Natural killer cell (primary cell): ENCODE measurements around the gene FBXO42. TPM values are rescaled to one million over a fixed set of nuclear protein-coding genes. Genes with fewer than 3 reads are reported as not detected.

Experiments used
- ATAC-seq, 3 donors: fragments of 150-1000 bp in 2 of 3; fragments of 200-7000 bp in 1 of 3; cut with Tn5 transposase; 1 replicate in 1 of 3; 2 replicates in 2 of 3; pipeline ENCODE4 v1.10.0; 2021; ENCODE audit warnings: mild to moderate bottlenecking in 2 of 3, moderate library complexity in 2 of 3
- DNase-seq, 2 donors: peaks; one replicate each; pipeline versions ENCODE4 v3.0.0 to v3.0.0-alpha.2; 2013 to 2021; ENCODE audit warnings: mixed read lengths in 1 of 2
- H3K27ac ChIP-seq: one replicate; pipeline ENCODE4 v1.5.1; 2013; ENCODE audit warnings: mild to moderate bottlenecking, low read length
- H3K27me3 ChIP-seq: one replicate; pipeline ENCODE4 v1.6.1; 2013; ENCODE audit warnings: low read length; ENCODE audit not compliant: control insufficient read depth, insufficient read depth
- H3K36me3 ChIP-seq: one replicate; pipeline ENCODE4 v1.6.1; 2013; ENCODE audit warnings: low read length; ENCODE audit not compliant: control insufficient read depth, insufficient read depth
- H3K4me1 ChIP-seq: one replicate; pipeline ENCODE4 v1.6.1; 2013; ENCODE audit warnings: low read length; ENCODE audit not compliant: control insufficient read depth, insufficient read depth
- H3K4me3 ChIP-seq: one replicate; pipeline ENCODE4 v1.5.1; 2013; ENCODE audit warnings: low read length
- H3K9me3 ChIP-seq: one replicate; pipeline ENCODE4 v1.6.1; 2013; ENCODE audit warnings: low read length; ENCODE audit not compliant: control insufficient read depth, insufficient read depth
- H3K27ac Mint-ChIP-seq, 2 donors: one replicate each; pipeline ENCODE4 v1.8.0; 2022; ENCODE audit warnings: mild to moderate bottlenecking in 2 of 2, mixed read lengths in 2 of 2, moderate library complexity in 1 of 2
- H3K27me3 Mint-ChIP-seq, 2 donors: one replicate each; pipeline ENCODE4 v1.8.0; 2022; ENCODE audit warnings: low read depth in 2 of 2, mixed read lengths in 2 of 2
- H3K36me3 Mint-ChIP-seq: one replicate; pipeline ENCODE4 v1.8.0; 2022; ENCODE audit warnings: mixed read lengths
- H3K4me1 Mint-ChIP-seq, 2 donors: one replicate each; pipeline ENCODE4 v1.8.0; 2022; ENCODE audit warnings: mixed read lengths in 2 of 2
- H3K4me3 Mint-ChIP-seq: one replicate; pipeline ENCODE4 v1.8.0; 2022; ENCODE audit warnings: mild to moderate bottlenecking, moderate library complexity, mixed read lengths
- H3K9me3 Mint-ChIP-seq, 2 donors: one replicate each; pipeline ENCODE4 v1.8.0; 2022; ENCODE audit warnings: mixed read lengths in 2 of 2
- CTCF ChIP-seq: fragments of 200-600 bp; IDR thresholded peaks from one replicate; pipeline ENCODE4 v1.8.0; 2022; ENCODE audit warnings: antibody characterized with exemption
- WGBS: methylation state at CpG from one replicate; pipeline ENCODE4 v1.1.7; 2013; ENCODE audit warnings: missing lambda C conversion rate; ENCODE audit not compliant: insufficient coverage; 5-methylcytosine and 5-hydroxymethylcytosine counted together
- intact Hi-C: fragments of 100-400 bp; cut with micrococcal nuclease; formaldehyde crosslinking; loops from one replicate; pipeline ENCODE4 v1.14.2; 2022
- total RNA-seq, 4 donors: library from RNA; stranded (reverse); fragments of 120-200 nt in 1 of 4; gene quantifications; one replicate each; pipeline versions ENCODE4 v1.2.3 to v1.2.4, GENCODE V29; 2013 to 2022

Gene FBXO42
- total RNA-seq, 3 donors from 2014 or later (not counting 1 experiment from before 2014, with no cell fraction given) = 19.5 to 24.5 (median 24.1) TPM

- 84% methylated on average over 10 of the region's 10 CpGs for WGBS
- DNase-seq (no peak), ATAC-seq (no peak)
- intact Hi-C loops = no loop called here
- H3K4me3 Mint-ChIP-seq = no peak overlapping the region
- peaks cover 11 to 21% of the 10 kb centered on the region in 2 donors for H3K4me1 Mint-ChIP-seq
- Histone ChIP-seq H3K9me3 (no peaks in the 10 kb centered on the region), H3K4me1 (peaks cover 25% of the 10 kb centered on the region), H3K4me3 (no peak overlapping the region), H3K27me3 (no peaks in the 10 kb centered on the region), H3K27ac (no peak overlapping the region), H3K36me3 (no peaks in the 10 kb centered on the region)
- no peaks in the 10 kb centered on the region for H3K27me3 Mint-ChIP-seq
- no peak overlapping the region for H3K27ac Mint-ChIP-seq
- no peaks in the 10 kb centered on the region for H3K36me3 Mint-ChIP-seq
- no peaks in the 10 kb centered on the region for H3K9me3 Mint-ChIP-seq
- no peak for TF ChIP-seq CTCF
Measured at GRCh38 chr1:16241221-16241708, 111.0 kb downstream of the FBXO42 start.

- no peaks in the 10 kb centered on the region for H3K27me3 Mint-ChIP-seq
- no peaks in the 10 kb centered on the region for H3K9me3 Mint-ChIP-seq
- H3K4me1 Mint-ChIP-seq = peaks cover 15 to 30% of the 10 kb centered on the region in 2 donors
- ATAC-seq (no peak), DNase-seq (no peak)
- Histone ChIP-seq H3K4me3 (no peak overlapping the region), H3K27me3 (no peaks in the 10 kb centered on the region), H3K9me3 (no peaks in the 10 kb centered on the region), H3K4me1 (peaks cover 30% of the 10 kb centered on the region), H3K36me3 (no peaks in the 10 kb centered on the region), H3K27ac (no peak overlapping the region)
- intact Hi-C loops = no loop called here
- 88% methylated on average over 2 of the region's 2 CpGs for WGBS
- H3K4me3 Mint-ChIP-seq = no peak overlapping the region
- peak overlapping the region in 1 of 2 donors; percentile 42 for H3K27ac Mint-ChIP-seq
- no peaks in the 10 kb centered on the region for H3K36me3 Mint-ChIP-seq
- no peak for TF ChIP-seq CTCF
Measured at GRCh38 chr1:16239972-16240491, 112.2 kb downstream of the FBXO42 start.

- intact Hi-C loops = loop anchor here (2.0 kb wide), 1 partner anchor 31 kb away; no protein-coding TSS in a partner anchor
- DNase-seq = no peak
- no peak for ATAC-seq
- no peaks in the 10 kb centered on the region for H3K9me3 Mint-ChIP-seq
- no peak for TF ChIP-seq CTCF
- peaks cover 15 to 28% of the 10 kb centered on the region in 2 donors for H3K4me1 Mint-ChIP-seq
- H3K4me3 Mint-ChIP-seq = peak overlapping the region; percentile 94
- H3K27ac ChIP-seq = peak overlapping the region; percentile 88
- no peaks in the 10 kb centered on the region for H3K27me3 Mint-ChIP-seq
- H3K27me3 ChIP-seq = no peaks in the 10 kb centered on the region
- H3K9me3 ChIP-seq = no peaks in the 10 kb centered on the region
- peaks cover 24% of the 10 kb centered on the region for H3K4me1 ChIP-seq
- H3K36me3 Mint-ChIP-seq = no peaks in the 10 kb centered on the region
- H3K27ac Mint-ChIP-seq = peak overlapping the region; percentile 92 to 94
- H3K4me3 ChIP-seq = peak overlapping the region; percentile 97
- 51% methylated on average over 4 of the region's 6 CpGs for WGBS
- H3K36me3 ChIP-seq = no peaks in the 10 kb centered on the region
Measured at GRCh38 chr1:16237343-16237830, 114.9 kb downstream of the FBXO42 start.
